GM18909 (cell line): ENCODE data around the gene SLC23A1.
A peak's percentile ranks its signal among the peaks of the same experiment; 100 is the strongest.
"Not testable (repeated sequence)": the region's sequence is repeated elsewhere in the genome, so short reads cannot be mapped to it uniquely, and the experiment has no call there.

Experiments used
- ATAC-seq: cut with Tn5 transposase; IDR thresholded peaks from one replicate; pipeline ENCODE4 v1.9.1; 2021; ENCODE audit warnings: mild to moderate bottlenecking; ENCODE audit not compliant: unreplicated experiment, poor library complexity

Gene SLC23A1

DNA sequence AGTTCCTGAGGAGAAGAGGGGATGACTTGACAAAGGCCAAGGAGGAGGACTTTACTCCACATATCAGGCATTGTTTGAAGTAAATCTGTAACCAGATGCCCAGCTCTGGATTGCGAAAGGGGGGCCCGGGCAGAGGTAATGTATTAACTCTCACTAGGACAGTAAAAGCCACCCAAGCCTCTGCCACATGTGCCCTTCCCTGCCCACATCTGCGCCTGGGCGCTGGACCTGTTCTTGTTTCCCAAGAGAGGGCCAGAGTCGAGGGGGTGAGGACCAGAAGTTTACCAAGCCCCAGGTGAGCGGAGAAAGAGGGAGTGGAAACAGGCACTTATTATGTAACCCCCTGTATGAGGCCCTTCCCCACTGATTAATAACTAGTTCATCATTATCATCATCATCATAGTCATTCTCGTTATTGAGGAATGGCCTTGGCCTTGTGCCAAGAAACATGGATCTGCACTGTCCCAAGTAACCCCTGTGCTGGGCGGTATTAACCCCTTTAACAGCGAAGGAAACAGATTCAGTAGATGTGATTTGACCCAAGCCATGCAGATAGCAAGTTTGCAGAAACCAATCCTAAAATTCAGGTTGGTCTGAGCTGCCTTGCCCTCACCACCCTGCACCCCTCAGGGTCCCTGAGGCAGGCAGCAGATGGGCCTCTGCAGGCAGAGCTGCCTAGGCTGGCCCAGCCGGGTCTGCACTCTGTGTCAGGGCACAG is at the start of gene SLC23A1:
Gene SLC23A1, minus strand, starts transcription at position 23 of the 718 bp plus-strand sequence. CDS start 44 bp downstream, outside the sequence.
- no peak for ATAC-seq

- no peak for ATAC-seq
Observed at GRCh38 chr5:139431706-139432105, 48.6 kb upstream of the SLC23A1 start.

GRCh38 chr5:139430015-139430414 is 46.9 kb upstream of the SLC23A1 start:
- no peak for ATAC-seq

DNA sequence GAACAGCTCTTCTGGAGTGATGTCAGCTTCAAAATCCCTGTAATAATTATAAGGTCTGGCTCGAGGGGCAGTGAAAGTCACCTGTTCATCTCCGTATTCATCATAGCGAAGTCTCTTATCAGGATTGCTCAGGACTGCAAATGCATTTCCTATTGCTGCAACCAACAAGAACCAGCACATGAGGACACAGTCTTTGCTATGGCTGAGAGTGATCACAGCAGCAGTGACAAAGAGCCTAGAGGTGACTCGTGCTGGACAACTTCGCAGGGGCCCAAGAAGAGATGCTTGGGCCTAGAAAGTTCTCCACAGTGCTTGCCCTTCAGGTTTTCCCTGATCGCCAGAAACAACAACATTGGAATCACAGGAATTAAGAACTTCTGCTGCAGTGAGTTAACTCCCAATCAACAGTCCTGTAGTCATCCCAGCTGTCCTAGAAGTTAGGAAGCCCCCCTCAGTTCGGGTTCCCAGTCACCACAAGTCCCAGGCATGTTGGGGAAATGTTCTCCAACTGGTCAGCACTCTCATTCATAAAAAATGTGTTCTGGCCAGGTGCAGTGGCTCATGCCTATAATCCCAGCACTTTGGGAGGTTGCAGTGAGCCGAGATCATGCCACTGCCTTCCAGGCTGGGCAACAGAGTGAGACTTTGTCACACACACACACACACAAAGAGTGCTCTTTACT is 43.2 kb upstream of the SLC23A1 start:
- no peak for ATAC-seq

GRCh38 chr5:139425497-139425896 is 42.4 kb upstream of the SLC23A1 start:
- no peak for ATAC-seq

GRCh38 chr5:139422307-139422893 is 39.3 kb upstream of the SLC23A1 start:
- no peak for ATAC-seq

- no peak for ATAC-seq
Observed at GRCh38 chr5:139419226-139420192, 36.4 kb upstream of the SLC23A1 start.

- ATAC-seq, result no peak
Observed at GRCh38 chr5:139418793-139419192, 35.7 kb upstream of the SLC23A1 start.

GRCh38 chr5:139417214-139417613 is 34.1 kb upstream of the SLC23A1 start:
- ATAC-seq, result no peak

- ATAC-seq, result no peak
Observed at GRCh38 chr5:139416651-139417050, 33.6 kb upstream of the SLC23A1 start.

- ATAC-seq, result no peak
Observed at GRCh38 chr5:139415869-139416268, 32.8 kb upstream of the SLC23A1 start.

DNA sequence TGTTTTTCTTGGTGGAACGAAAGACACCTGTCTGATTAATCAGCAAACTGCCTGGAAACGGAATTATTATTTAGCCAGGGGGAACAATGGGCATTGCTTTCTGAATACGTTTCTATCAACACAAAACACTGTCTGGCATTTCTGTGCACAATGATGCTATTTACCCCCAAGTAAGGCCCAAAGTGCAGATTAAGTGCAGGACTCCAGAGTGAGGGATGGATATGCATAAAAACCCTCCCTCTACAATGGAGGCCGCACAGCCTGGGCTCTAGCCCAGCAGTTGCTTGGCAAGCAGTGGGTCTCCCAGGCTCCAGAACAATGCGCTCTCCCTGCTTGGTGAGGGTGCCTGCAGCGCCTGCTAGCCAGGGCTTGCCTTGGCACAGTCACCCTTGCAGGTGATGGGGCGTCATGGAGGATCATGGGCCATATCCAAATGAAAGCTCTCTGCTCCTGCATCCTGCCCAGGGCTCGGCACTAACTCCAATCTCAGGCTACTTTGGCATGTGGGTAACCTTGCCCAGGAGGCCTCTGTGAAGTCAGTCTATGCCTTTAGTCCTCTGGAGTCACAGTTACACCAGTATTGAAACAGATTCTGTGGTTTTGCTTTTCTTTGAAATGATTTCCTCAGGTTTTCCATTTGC is 32.2 kb upstream of the SLC23A1 start:
- no peak for ATAC-seq

- ATAC-seq, result no peak
Observed at GRCh38 chr5:139414581-139415130, 31.6 kb upstream of the SLC23A1 start.

- peak; percentile 60 for ATAC-seq
Observed at GRCh38 chr5:139413963-139414362, 30.9 kb upstream of the SLC23A1 start.

DNA sequence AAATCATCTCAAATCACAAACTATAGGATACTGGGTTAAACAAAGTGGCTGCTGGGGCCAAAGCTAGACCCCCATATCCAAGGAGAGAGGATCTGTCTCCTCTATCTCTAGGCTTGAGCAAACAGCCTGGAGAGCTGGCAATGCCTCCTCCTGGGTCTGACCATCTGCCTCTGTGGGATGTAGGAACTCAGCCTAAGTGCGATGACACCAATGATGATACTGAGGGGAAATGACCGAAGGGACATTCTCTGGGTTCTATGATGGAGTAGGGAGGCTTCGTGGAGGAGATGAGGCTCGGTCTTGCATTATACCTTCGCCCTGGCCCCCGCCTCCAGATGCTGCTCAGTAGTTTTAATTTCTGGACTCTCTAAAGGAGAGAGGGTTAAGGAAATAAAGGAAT is 30.1 kb upstream of the SLC23A1 start:
- no peak for ATAC-seq

GRCh38 chr5:139410993-139411828 is 28.1 kb upstream of the SLC23A1 start:
- no peak for ATAC-seq

GRCh38 chr5:139410121-139410992 is 27.3 kb upstream of the SLC23A1 start:
- ATAC-seq, result no peak

DNA sequence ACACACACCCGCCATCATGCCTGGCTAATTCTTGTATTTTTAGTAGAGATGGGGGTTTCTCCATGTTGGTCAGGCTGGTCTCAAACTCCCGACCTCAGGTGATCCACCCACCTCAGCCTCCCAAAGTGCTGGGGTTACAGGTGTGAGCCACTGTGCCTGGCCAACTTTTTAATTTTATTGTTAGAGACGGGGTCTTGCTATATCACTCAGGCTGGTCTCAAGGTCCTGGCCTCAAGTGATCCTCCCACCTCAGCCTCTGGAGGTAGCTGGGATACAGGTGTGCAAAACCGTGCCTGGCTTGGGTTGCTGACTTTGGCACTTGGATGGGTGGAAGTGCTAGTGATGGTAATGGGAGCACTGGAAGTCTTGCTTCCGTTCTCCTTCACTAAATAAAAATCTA is 26.0 kb upstream of the SLC23A1 start:
- not testable (repeated sequence) for ATAC-seq
